ENCODE measurements around the gene SRCAP.
"Not testable (repeated sequence)": the region's sequence is repeated elsewhere in the genome, so short reads cannot be mapped to it uniquely, and the experiment has no call there.

SRCAP gene

DNA sequence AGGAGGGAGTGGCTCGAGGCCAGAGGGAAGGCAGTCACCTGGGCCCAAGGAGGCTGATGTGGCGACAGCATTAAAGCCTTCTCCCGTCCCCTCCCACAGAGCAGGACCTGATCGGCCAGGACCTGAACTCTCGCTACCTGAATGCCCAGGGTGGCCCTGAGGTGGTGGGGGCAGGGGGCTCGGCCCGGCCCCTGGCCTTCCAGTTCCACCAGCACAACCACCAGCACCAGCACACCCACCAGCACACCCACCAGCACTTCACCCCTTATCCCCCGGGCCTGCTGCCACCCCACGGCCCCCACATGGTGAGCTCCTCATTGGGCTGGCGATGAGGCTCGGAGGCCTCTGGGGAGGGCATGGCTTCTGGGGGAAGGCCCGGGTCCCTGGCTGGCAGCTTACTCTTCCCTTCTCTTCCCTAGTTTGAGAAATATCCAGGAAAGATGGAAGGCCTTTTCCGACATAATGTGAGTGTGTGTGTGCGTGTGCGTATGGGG lies 34.3 kb upstream of the SRCAP start:
- DNase-seq (ENCODE audit: low read depth) = no peak

DNA sequence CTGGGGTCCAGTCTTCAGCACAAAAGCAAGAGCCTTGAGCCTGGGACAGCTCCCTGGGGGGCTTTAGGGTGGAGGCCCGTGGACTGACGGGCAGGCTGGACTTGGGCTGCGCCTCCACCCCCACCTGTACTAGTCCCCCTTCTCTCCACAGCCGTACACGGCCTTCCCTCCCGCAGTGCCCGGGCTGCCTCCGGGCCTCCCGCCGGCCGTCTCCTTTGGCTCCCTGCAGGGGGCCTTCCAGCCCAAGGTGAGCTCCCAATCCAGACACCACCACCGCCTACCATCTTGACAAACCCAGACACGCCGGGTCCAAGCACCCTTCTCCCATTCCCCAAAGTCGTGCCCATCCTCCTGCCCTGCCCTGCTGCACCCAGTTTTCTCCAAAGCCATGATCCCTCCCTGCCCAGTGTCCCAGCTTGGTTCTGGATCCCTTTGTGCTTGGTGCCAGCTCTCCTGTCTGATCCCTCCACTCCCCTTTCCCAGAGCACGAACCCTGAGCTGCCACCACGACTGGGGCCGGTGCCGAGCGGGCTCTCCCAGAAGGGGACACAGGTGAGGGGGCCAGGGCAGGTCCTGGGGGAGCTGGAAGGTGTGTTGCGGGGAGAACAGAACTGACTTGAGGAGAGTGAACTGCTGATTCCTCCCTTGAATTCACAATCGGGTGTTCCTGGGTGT lies 33.7 kb upstream of the SRCAP start:
- no peak for DNase-seq (ENCODE audit: low read depth)

DNA sequence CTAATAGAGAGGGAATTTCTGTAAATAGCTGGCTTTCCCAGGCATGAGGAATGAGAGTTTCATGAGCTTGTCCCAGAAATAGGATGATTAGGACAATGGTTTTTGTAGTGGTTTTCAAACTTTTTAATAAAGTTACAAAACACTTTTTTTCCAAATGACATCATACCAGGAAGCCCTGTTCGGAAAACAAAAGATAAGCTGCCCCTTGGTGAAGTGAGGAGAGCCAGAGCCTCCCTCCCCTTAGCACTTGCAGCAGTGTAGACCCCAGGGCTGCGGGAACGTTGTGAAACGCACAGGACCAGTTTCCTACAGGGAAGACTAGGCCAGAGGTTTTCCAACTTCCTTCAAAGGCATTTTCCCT lies 33.2 kb upstream of the SRCAP start:
- no peak for DNase-seq (ENCODE audit: low read depth)

DNA sequence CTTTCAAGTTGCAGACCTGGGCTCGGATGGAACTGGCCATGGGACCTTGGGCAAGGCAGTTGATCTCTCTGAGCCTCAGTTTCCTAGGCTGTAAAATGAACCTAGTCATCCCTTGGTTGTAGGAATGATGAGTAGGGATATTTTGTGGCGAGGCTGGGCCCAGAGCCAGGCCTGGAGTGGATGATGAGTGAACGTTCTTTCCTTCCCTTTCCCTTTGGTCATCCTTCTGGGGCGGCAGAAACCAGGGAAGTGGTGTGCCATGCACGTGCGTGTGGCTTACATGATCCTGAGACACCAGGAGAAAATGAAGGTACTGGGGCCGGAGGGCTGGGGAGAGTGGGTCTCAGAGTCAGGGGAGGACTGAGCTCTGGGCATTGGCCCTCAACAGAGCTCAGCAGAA lies 32.3 kb upstream of the SRCAP start:
- no peak for DNase-seq (ENCODE audit: low read depth)

DNA sequence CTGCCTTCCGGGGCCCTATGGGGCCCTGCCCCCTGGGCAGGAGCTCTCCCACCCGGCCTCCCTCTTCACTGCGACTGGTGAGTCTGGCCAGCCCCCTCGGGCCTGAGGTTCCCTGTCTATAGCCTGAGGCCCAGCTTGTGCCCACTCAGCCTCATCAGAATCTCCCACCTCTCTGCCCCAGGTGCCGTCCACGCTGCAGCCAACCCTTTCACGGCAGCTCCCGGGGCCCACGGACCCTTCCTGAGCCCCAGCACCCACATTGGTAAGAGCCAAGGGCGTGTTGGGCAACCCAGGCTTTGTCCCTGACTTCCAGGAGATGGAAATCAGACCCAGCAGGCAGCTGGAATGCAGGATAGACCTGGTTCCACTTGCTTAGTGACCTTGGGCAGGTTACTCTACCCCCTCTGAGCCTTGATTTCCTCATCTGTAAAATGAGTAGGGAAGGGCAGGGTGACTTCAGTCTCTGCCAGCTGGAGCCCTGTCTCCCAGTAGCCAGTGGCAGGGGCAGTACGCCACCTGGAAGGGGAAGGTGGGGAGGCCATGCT lies 31.5 kb upstream of the SRCAP start:
- no peak for DNase-seq (ENCODE audit: low read depth)

DNA sequence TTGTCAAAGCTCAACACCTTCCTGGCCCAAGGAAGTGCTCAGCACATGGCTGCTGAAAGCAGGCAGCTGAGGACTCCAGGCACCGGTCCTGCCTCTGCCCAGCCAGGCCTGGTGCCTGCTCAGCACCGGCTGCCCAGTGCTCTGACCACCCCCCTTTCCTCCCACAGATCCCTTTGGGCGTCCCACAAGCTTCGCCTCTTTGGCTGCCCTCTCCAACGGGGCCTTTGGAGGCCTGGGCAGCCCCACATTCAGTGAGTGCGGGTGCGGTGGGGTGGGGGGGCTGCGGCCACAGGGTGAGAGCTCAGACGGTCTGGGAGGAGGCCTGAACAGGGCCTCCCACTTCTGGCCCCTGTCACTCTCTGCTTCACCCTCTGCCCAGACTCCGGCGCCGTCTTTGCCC lies 30.6 kb upstream of the SRCAP start:
- no peak for DNase-seq (ENCODE audit: low read depth)

DNA sequence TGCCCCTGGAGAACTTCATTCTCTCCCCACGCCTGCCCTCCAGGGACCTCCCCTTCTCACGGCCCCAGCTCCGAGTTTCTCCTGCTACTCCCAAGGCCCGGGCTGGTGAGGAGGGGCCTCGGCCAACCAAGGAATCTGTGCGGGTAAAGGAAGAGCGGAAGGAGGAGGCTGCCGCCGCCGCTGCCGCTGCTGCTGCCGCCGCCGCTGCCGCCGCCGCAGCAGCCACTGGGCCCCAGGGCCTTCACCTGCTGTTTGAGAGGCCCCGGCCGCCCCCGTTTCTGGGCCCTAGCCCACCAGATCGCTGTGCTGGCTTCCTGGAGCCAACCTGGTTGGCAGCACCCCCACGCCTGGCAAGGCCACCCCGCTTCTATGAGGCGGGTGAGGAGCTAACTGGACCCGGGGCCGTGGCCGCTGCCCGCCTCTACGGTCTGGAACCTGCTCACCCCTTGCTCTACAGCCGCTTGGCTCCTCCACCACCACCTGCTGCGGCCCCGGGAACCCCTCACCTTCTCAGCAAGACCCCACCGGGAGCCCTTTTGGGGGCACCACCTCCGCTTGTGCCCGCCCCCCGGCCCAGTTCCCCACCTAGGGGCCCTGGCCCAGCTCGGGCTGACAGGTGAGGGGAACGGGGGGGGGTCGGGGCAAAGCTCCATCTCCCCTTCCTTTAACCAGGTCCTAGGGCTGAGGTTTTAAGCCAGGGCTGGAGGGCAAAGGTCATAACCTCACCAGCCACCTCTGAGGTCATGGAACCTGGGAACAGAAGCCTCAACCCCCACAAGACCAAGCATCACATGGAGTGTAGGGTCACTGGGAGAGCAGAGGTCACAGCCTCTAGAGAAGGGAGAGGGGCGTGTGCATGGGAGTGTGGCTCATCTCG lies 29.7 kb upstream of the SRCAP start:
- DNase-seq (ENCODE audit: low read depth) = no peak

DNA sequence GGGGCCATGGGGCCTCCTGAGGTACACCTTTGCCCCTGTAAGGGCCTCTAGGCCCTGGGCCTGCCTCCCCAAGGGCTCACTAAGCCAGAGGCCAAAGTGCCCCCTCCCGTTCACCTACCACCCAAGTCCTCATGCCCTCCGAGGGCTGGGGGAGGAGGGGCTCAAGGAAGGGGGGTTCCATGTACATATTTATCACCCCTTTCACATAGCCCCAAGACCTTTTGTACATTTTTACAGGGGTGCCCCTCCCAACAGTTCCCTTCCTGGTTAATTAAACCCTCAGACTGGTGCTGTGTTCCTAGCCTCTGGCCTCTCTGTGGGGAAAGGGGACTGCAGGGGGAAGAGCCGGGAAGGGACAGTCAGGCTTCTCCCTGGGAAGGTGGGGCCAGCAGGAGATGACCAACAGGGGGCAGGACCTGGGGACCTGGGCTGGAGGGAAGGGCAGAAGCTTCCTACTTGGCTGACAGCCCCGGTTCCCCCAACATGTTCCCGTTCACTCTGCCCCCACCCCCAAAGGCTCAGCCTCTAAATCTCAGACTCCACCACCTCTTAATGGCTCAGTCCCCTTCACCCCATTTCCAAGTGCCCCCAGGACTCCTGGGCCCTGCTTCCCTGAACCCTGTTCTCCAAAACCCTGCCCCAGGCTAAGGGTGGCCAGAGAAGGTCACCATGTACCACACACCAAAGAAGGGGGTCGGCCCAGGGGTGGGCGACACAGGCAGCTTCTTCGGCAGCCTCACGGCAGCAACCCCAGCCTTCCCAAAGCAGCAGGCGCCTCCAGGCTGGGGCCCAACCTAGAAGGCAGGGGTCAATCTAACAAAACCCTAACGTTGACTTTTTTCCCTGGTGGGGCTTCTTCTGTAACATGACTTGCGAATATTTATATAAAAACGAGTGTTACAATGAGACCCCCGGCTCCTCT lies 28.8 kb upstream of the SRCAP start:
- no peak for DNase-seq (ENCODE audit: low read depth)

DNA sequence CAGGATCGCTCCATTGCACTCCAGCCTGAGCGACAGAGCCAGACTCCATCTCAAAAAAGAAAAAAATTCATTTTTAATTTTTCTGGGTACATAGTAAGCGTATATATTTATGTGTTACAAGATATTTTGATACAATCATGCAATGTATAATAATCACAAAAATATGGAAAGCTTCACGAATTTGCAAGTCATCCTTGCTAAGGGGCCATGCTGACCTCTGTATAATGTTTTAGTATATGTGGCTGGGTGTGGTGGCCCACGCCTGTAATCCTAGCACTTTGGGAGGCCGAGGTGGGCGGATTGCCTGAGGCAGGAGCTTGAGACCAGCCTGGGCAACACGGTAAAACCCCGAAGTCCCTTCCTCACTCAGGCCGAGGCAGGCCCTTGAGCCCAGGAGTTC lies 23.8 kb upstream of the SRCAP start:
- no peak for DNase-seq (ENCODE audit: low read depth)

DNA sequence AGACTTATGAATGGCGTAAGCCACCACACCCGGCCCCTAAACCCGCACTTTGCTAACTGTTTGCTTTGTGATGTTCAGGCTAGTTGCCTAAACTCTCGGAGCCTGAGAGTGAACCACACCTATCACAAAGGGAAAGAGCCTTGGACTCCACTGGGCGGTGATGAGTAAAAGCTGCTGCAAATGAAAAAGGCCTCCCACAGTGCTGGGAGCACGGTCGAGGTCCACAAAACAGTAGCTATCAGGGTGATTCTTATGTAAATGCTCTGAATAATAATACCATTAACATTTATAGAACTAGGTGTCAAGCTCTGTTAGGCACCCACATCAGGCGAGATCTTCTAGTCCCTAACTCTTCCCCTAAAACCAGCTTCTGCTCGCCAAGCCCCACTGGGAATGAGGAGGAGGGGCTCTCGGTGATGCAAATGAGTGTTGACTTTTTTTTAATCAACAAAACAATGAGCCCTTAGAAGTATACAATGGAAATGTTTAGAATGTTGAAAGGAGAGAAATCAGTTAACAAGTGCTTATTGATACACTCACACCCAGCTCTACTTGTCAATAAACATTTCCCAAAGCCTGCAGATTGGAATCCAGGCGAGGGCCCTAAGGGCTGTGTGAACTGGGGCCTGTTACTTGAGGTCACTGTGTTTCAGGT lies 20.9 kb upstream of the SRCAP start:
- DNase-seq (ENCODE audit: low read depth) = no peak

DNA sequence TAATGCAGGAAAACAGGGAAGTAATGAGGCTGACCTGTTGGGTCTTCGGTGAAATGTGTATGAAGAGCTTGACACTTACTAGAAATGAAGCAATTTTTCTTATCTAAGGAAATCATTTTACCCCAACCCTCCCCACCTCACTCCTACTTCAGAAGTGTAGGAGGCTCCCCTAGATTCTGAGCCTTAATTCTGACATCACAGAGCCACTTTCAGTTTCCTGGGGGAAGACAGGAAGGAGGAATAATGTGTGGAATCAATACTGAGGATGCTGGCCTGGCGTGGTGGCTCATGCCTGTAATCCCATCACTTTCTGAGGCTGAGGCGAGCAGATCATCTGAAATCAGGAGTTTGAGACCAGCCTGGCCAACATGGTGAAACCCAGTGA lies 20.4 kb upstream of the SRCAP start:
- DNase-seq (ENCODE audit: low read depth) = no peak

DNA sequence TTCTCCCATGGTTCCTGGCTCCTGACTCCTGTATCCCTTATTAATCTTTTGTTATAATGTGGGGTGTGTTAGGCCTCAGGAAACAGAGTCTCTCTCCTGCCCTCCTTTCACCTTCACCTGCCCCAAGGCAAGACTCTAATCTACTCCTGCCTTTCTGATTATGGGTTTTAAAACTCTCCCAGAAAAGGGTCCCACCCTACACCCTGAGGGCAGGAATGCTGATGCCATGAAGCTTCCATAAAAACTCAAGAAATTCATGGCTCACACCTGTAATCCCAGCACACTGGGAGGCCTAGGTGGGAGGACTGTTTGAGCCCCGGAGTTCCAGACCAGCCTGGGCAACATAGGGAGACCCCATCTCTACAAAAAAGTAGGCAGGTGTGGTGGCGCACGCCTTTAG lies 18.6 kb upstream of the SRCAP start:
- no peak for DNase-seq (ENCODE audit: low read depth)

DNA sequence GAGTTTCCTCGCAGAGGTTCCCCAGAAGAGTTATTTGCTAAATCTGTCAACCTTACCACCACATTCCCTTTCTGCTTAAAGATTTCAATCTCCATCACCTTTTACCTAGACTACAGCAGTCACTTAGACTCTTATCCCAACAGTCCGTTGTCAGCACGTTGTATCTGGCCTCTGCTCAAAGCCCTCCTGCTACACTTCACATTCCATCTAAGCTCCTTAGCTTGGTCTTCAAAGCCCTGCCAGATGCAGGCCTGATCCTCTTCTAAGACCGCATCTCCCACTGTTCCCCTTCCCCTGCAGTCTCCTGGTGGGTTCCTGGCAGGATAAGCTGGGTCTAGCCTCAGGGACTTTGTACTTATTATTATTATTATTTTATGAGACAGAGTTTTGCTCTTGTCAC lies 10.3 kb upstream of the SRCAP start:
- no peak for DNase-seq (ENCODE audit: low read depth)

DNA sequence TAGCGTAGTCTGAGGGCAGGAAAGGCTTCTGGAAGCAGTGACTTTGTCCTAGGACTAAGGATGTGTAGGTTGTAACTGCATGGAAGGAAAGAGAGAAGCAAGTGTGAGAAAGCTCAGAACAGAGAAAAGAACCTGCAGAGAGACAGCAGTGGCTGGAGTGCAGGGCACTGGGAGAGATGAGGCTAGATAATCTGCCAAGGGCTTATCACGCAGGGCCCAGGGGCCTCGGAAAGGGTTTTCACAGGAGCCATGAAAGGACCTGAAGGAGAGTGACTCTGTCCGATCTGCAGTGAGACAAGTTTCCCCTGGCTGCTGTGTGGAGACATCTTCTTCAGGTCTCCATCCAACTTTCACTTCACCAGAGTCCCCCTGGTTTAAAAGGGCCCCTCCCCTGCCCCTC lies 7.1 kb upstream of the SRCAP start:
- no peak for DNase-seq (ENCODE audit: low read depth)

DNA sequence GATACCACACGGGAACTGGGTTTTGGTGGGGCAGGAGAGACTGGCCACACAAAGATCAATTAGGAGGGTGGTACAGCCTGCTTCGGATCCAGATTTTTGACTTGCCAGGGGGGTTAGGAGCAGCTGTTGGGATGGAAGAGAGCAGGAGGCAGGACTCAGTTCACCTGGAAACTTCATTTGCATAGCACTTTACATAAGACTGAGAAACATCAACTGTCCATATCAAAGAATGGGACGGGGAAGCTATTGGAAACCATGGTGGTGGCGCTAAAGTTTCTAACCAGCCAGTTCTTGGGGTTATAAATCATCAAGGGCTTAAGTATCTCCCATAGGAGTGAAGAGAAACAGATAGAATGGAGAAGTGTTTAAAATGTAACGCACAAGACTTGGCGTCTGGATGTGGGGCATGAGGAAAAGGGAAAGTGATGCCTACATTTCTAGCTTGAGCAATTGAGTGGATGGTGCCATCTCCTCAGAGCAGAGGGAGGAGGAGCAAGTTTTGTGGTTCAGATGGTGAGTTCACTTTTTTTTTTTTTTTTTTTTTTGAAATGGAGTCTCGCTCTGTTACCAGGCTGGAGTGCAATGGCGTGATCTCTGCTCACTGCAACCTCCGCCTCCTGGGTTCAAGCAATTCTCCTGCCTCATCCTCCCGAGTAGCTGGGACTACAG lies 6.4 kb upstream of the SRCAP start:
- no peak for DNase-seq (ENCODE audit: low read depth)

DNA sequence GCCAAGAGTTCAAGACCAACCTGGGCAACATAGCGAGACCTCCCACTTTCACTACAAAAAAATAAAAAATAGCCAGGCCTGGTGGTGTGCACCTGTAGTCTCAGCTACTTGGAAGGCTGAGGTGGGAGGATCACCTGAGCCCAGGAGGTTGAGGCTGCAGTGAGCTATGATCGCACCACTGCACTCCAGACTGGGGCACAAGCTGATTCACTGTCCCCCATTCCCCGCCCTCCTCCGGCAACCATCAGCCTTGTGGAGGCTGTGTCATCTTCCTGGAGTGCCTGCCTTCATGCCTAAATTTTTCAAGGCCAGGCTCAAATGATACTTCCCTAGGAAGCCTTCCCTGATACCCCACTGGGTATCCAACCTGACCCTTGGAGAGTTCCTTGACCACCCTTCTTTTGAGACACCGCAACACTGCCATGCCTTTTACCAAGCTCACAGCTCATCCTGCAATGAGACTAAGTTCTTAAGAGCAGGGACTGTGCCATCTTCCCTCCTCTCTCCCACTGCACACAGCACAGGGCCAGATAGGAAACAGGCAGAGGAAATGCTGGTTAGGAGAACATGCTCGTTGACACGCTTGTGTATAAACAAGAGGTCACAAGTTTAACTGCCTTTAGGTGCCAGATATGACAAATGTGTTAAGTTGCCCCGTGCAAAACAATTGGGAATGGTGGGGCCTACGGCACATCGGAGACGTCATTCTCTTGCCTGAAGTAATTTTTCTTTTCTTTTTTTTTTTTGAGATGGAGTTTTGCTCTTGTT lies 3.9 kb upstream of the SRCAP start:
- no peak for DNase-seq (ENCODE audit: low read depth)

DNA sequence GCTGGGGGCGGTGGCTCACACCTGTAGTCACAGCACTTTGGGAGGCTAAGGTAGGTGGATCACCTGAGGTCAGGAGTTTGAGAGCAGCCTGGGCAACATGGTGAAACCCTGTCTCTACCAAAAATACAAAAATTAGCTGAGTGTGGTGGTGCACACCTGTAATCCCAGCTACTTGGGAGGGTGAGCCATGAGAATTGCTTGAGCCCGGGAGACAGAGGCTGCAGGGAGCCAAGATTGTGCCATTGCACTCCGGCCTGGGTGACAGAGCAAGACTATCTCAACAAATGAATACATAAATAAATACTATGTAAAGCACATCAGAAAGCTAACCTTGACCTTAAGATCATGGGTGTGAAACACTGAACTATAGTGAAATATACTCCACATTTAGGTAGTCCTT lies 2.3 kb upstream of the SRCAP start:
- DNase-seq (ENCODE audit: low read depth) = not testable (repeated sequence)

DNA sequence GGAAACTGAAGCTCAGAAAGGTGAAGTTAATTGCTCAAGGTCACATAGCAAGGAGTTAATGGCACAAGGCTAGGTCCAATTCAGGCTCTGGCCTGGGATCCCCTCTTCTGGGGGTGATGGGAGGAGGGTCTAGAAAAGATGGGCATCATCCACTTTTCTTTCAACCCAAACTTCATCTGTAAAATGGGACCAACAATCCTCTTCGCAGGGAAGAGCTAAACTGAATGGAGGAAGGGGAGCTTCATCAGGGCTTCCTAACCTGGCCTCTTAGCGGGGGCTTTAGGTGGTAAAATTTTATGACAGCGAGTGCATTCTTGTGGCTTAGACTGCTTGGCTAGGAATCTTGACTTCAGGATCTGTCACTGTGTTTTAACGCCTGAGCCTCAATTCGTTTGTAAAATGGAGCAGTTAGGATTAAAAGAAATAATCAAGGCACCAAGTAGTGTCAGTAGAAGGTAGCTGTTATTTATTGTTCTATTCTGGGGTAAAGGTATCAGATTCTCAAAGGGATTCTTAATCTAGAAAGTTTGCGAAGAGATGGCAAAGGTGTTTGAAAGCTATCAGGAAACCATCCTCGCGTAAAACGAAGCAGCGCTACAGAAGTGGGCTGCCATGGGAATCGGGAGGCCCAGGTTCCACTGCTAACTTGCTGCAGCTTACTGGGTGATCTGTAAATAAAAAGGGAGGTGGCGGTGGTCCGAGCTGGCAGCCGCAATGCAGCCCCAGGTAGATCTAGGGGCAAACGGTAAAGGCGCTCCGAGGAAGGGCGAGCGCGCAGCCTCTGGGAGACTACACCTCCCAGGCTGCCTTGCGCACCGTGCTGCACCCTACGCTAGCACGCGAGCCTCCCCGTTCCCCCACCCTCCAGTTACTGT lies 1.5 kb upstream of the SRCAP start:
- no peak for DNase-seq (ENCODE audit: low read depth)

DNA sequence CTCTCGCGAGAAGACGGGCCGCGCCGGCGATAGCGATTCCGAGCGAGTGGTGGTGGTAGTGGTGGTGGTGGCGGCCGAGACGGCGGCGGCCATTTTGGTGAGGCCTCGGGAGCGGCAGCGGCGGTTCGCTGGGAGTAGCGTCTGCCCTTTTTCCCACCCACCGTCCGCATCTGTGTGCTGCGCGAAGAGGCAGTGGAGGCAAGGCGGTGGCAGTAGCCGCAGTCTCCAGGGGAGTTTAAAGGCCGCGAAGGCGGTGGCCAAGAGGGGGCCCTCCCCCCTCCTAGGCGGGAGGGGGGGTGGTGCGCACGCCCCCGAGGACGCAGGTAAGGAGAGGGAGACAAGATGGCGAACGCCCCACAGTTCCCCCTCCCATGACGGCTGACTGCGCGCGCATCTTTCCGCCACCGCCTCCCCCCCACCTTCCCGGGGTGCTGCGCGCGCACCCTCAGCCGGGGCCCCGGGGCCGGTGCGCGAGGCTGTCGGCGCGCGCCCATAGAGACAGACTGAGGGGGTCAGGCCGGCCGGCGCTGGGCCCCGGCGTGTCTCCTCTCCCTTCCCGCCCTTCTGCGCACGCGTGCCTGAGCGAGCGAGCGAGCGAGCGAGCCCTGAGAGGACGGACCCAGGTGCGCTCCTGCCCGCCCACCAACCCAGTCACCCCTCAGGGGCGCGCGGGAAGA lies 694 bp upstream of the SRCAP start:
- DNase-seq (ENCODE audit: low read depth) = peak; percentile 90

Data from CMK (cell line).